B cell (primary cell): ENCODE measurements around the gene HNRNPF.

Experiments used
- EZH2 ChIP-seq: IDR thresholded peaks from 2 replicates; pipeline ENCODE4 v1.6.1; 2012; ENCODE audit warnings: borderline replicate concordance, low read depth, mild to moderate bottlenecking, moderate library complexity, low read length; ENCODE audit not compliant: insufficient read depth, poor library complexity, severe bottlenecking
- TF ChIP-seq, protein P1 (sequence below): fragments of 200-600 bp; IDR thresholded peaks from one replicate; pipeline ENCODE4 v1.8.0; 2022; ENCODE audit warnings: antibody characterized with exemption, mild to moderate bottlenecking

DNA sequence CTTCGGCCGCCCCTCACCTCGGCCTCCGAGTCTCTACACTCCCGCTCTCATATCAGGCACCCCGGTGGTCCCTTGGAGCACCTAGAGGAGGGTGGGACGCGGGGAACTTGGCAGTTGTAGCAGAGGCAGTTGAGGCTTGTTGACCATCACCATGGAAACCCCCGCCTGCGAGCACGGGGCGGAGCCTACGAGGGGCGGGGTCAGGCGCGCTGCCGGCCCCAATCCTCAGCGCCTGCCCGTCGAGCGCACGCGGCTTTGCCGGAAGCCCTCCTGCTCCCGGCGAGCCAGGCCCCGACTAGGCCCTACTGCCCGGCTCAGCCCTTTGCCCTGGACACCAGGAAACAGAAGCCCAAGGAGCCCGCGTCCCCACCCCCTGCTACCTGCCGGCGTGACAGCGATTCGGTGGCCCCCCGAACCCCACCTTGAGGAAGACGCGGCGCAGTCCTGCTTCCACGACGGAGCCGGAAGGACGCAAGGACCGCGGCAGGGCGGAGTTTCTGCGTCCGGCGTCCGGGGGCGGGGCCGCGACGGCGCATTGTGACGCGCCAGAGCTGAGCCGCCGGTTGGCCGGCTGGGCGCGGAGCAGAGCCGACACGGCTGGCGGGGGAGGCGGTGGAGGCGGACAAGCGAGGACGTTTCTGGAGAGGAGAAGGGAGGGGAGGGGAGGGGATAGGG is at the start of gene HNRNPF:
- TF ChIP-seq, protein P1, sequence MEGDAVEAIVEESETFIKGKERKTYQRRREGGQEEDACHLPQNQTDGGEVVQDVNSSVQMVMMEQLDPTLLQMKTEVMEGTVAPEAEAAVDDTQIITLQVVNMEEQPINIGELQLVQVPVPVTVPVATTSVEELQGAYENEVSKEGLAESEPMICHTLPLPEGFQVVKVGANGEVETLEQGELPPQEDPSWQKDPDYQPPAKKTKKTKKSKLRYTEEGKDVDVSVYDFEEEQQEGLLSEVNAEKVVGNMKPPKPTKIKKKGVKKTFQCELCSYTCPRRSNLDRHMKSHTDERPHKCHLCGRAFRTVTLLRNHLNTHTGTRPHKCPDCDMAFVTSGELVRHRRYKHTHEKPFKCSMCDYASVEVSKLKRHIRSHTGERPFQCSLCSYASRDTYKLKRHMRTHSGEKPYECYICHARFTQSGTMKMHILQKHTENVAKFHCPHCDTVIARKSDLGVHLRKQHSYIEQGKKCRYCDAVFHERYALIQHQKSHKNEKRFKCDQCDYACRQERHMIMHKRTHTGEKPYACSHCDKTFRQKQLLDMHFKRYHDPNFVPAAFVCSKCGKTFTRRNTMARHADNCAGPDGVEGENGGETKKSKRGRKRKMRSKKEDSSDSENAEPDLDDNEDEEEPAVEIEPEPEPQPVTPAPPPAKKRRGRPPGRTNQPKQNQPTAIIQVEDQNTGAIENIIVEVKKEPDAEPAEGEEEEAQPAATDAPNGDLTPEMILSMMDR = no peak
- no peak for TF ChIP-seq EZH2
